ENCODE results near the gene SMAD1.
"Not testable (repeated sequence)": the region's sequence is repeated elsewhere in the genome, so short reads cannot be mapped to it uniquely, and the experiment has no call there.

SMAD1 gene

DNA sequence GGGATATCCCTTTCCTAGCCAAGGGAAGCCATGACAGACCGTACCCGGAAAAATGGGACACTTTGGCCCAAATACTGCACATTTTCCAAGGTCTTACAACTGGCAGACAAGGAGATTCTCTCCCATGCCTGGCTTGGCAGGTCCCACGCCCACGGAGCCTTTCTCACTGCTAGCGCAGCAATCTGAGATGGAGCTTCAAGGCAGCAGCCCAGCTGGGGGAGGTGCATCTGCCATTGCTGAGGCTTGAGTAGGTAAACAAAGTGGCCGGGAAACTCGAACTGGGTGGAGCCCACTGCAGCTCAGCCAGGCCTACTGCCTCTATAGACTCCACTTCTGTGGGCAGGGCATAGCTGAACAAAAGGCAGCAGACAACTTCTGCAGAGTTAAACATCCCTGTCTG is 92.9 kb downstream of the SMAD1 start:
- peaks cover 10 to 16% of the 10 kb centered on the region in 2 donors for H3K9me3 Mint-ChIP-seq
- H3K36me3 Mint-ChIP-seq, H3K27ac Mint-ChIP-seq: not testable (repeated sequence)

DNA sequence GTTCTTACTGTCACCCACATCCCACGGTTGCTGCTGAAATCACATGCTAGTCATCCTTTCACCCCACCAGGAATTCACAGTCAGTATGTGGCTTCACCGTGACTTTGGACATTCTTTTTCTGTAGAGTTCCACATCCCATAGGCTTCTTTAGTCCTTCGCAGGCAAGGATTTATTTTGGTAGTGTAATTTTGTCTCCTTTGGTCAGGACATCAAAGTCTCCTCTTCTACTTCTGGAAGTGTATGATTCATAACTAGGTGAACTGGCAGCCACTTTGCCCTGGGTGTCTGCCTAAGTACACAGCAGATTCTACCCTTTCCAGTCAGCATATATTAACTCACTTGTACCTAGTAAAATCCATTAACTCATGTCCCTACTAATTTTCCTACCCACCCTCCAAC is 99.3 kb downstream of the SMAD1 start:
- peaks cover 26 to 33% of the 10 kb centered on the region in 2 donors for H3K27me3 Mint-ChIP-seq
- no peak for DNase-seq

More for the DNA sequence above, 92.9 kb downstream of the SMAD1 start:
- peaks cover 17 to 26% of the 10 kb centered on the region in 2 donors for H3K27me3 Mint-ChIP-seq
- not testable (repeated sequence) for DNase-seq; H3K4me1 Mint-ChIP-seq; ATAC-seq (replicated peaks); H3K4me3 Mint-ChIP-seq

DNA sequence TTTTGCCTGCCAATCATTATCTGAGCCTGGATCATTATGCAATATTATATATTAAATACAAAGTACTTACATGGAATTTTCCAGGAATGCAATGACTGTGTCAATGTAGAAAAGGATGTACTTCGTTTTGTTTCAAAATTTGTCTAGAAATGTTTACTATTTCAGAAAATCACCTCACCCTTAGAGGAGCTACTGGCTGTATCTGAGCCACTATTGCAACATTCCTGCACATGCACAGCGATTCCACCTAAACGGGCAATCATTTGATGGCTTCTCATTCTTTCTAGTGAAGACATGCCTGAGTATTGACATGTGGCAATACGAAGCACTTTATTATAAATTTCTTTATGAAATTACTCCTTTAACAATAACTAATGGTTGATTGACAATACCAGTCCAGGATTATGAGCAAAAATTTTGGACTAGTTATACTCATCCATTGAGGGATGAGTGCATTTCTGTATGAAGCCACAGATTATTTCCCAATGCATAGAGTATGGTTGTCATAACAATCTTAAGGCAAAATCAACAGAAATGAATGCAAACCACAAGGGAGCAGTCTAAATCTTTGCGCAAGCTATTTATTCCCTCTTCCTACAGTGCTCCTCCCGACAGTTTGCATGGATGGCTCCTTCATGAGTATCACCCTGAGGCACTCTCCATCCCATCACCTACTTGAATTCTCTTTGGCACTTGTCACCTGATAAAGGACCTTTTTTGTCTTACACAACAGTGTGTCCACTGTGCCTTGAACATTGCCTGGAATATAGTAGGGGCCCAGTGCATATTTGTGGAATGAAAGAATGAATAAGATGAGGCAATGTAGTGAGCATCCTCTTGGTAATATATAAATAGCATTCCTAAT is 101.8 kb downstream of the SMAD1 start:
- ATAC-seq (replicated peaks) (no peak), DNase-seq (no peak)
- Mint-ChIP-seq H3K4me3 (no peak overlapping the region), H3K27ac (no peak overlapping the region), H3K9me3 (peaks cover 7 to 9% of the 10 kb centered on the region in 2 donors), H3K27me3 (peaks cover 24% of the 10 kb centered on the region in 2 donors), H3K4me1 (peaks cover 0 to 2% of the 10 kb centered on the region in 2 donors), H3K36me3 (peaks cover 0 to 5% of the 10 kb centered on the region in 2 donors)

More for the DNA sequence above, 99.3 kb downstream of the SMAD1 start:
- peaks cover 0 to 5% of the 10 kb centered on the region in 2 donors for H3K36me3 Mint-ChIP-seq
- H3K4me3 Mint-ChIP-seq, result no peak overlapping the region
- H3K4me1 Mint-ChIP-seq, result no peaks in the 10 kb centered on the region
- peaks cover 9 to 10% of the 10 kb centered on the region in 2 donors for H3K9me3 Mint-ChIP-seq
- no peak for ATAC-seq (replicated peaks)
- H3K27ac Mint-ChIP-seq, result no peak overlapping the region

DNA sequence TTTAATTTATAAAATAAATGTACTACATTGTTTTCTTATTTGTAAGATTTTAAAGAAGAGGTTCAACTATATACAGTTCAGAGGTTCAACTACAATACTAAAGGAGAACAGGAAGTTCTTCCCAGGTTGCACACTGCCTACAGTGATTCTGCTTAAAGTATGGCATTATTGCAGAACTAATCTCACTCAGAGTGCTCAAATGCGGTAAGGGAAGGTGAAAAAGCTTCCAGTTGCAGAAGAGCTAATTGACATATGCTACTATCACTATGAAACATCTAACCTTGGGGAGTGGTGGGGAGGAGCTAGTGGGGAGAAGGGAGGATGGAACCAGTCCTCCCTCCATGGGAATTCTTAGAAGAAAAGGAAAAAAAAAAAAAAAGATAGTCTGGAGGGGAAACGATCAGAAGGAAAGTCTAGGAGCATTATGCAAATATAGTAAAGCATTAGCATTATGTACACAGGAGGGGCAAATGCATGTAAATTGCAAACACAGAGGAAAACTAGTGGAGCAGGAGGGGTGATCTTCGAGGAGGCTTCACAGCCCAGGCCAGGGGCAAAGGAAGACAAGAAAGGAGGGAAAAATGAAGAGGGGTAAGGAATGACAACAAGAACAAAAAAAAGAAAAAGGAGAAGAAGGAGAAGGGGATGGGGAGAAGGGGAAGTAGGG is 105.6 kb downstream of the SMAD1 start:
- no peak overlapping the region for H3K27ac Mint-ChIP-seq
- no peak overlapping the region for H3K4me3 Mint-ChIP-seq
- ATAC-seq (replicated peaks) (no peak), DNase-seq (no peak)
- H3K36me3 Mint-ChIP-seq, result no peaks in the 10 kb centered on the region
- peaks cover 15 to 17% of the 10 kb centered on the region in 2 donors for H3K27me3 Mint-ChIP-seq
- peaks cover 0 to 3% of the 10 kb centered on the region in 2 donors for H3K4me1 Mint-ChIP-seq
- peaks cover 0 to 4% of the 10 kb centered on the region in 2 donors for H3K9me3 Mint-ChIP-seq

DNA sequence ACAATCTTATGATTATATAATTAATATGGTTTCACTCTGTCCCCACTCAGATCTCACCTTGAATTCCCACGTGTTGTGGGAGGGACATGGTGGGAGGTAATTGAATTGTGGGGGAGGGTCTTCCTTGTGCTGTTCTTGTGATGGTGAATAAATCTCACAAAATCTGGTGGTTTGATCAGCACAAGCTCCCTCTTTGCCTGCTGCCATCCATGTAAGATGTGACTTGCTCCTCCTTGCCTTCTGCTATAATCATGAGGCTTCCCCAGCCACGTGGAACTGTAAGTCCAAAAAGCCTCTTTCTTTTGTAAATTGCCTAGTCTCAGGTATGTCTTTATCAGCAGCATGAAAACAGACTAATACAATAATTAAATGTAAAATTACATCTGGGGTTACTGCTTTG is 107.7 kb downstream of the SMAD1 start:
- H3K36me3 Mint-ChIP-seq; H3K9me3 Mint-ChIP-seq; ATAC-seq (replicated peaks); H3K4me3 Mint-ChIP-seq; DNase-seq; H3K27ac Mint-ChIP-seq; H3K4me1 Mint-ChIP-seq: not testable (repeated sequence)
- H3K27me3 Mint-ChIP-seq, result peaks cover 16 to 17% of the 10 kb centered on the region in 2 donors

DNA sequence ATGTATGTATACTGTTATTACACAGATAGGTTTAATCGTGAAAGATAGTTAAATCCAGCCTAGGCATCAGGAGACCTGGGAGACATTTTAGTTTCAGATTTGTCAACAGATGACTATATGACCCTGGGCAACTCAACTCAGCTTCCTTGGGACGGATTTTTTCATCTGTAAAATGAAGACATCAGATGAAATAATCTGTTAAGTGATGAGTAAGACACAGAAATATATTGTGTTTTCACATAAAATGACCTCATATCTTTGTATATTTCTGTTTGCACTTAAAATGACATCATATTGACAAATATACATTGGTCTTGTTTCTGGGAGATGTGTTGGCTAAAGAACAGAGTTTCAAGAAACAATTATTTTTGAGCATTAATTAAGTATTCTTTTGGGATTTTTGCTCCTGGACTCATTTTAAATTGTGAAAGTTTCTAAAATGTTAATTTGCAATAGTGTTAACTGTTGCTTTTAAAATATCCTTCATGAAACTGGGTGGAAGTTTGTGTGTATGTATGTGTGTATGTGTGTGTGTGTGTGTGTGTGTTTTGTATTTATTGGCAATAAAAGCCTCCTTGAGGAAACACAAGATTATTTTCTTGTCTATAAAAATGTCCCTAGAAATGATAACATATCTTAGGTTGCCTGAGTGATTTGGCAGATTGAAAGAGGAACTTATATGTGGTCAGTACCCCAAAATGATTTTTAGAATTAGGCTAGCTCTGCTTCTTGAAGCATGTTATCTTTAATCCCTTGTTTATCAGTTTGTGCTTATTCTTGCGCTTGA is 108.5 kb downstream of the SMAD1 start:
- peaks cover 0 to 3% of the 10 kb centered on the region in 2 donors for H3K4me1 Mint-ChIP-seq
- peaks cover 0 to 4% of the 10 kb centered on the region in 2 donors for H3K9me3 Mint-ChIP-seq
- DNase-seq (no peak), ATAC-seq (replicated peaks) (no peak)
- no peak overlapping the region for H3K27ac Mint-ChIP-seq
- H3K4me3 Mint-ChIP-seq, result no peak overlapping the region
- peaks cover 23 to 24% of the 10 kb centered on the region in 2 donors for H3K27me3 Mint-ChIP-seq
- no peaks in the 10 kb centered on the region for H3K36me3 Mint-ChIP-seq

DNA sequence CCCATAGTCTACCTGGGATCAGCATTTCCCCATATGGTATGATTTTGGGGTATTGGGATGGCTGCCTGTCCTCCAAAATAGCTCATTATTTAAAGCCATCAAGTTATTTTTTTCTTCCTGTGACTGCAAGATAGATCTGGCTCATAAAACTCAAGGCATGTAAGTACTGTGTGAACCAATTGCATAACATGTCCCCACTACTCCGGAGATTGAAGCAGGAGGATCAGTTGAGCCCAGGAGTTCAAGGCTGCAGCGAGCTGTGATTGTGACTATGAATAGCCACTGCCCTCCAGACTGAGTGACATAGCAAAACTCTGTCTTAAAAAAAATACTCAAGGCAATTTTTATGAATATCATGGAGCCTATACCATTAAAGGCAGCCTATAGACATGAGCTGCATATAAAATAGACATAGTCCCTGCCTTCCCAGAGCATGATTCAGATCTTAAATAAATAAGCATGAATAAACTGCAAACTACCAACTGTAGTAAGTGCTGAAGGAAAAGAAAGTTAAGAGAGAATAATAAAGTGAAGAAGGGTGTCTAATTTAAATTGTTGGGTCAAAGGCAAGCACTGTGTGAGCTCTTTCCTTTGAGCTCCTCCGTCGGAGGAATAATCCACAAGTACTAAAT is 120.6 kb downstream of the SMAD1 start:
- no peak overlapping the region for H3K4me3 Mint-ChIP-seq
- DNase-seq (no peak), ATAC-seq (replicated peaks) (no peak)
- H3K9me3 Mint-ChIP-seq, result peaks cover 11 to 12% of the 10 kb centered on the region in 2 donors
- peaks cover 6 to 9% of the 10 kb centered on the region in 2 donors for H3K36me3 Mint-ChIP-seq
- H3K4me1 Mint-ChIP-seq, result no peaks in the 10 kb centered on the region
- H3K27ac Mint-ChIP-seq, result no peak overlapping the region
- H3K27me3 Mint-ChIP-seq, result peaks cover 2 to 3% of the 10 kb centered on the region in 2 donors

DNA sequence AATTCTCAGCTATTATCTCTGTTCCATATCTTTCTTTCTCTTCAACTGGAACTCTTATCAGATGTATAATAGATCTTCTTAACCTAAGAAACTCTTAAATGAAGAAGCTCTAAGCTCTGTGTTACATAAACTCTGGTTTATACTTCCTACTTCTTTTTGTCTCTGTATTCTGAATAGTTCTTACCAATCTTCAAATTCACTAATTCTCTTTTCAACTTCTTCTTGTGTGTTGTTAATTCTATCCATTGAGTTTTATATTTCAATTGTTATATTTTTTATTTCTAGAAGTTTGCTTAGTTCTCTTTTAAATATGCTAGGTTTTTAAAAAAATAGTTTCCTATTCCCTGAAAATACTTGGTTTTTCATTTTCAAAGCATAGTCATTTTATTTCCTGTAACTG is 124.3 kb downstream of the SMAD1 start:
- H3K27ac Mint-ChIP-seq, result no peak overlapping the region
- H3K36me3 Mint-ChIP-seq, result peaks cover 6 to 9% of the 10 kb centered on the region in 2 donors
- H3K4me3 Mint-ChIP-seq, result no peak overlapping the region
- no peaks in the 10 kb centered on the region for H3K4me1 Mint-ChIP-seq
- peaks cover 11 to 12% of the 10 kb centered on the region in 2 donors for H3K9me3 Mint-ChIP-seq
- ATAC-seq (replicated peaks) (no peak), DNase-seq (no peak)
- no peaks in the 10 kb centered on the region for H3K27me3 Mint-ChIP-seq

Data from stimulated activated naive B cell treated with anti-CD40 and anti-IgM and Interleukin-4, amounts not matched to agents 10 μg/mL and 1 μg/mL and 100 μg/mL, for 72 hours (primary cell).